Subcutaneous abdominal adipose tissue (tissue), 5 donors: ENCODE measurements around the gene PANK1.

Source experiments
- H3K27ac ChIP-seq: one replicate; pipeline ENCODE4 v1.7.0; 2013; ENCODE audit warnings: low read depth, mild to moderate bottlenecking, inconsistent platforms, low read length, moderate library complexity
- H3K27me3 ChIP-seq, 5 donors: one replicate each; pipeline ENCODE4 v1.7.0; 2013; ENCODE audit warnings: low read length in 5 of 5, inconsistent platforms in 1 of 5; ENCODE audit not compliant: control insufficient read depth in 5 of 5, insufficient read depth in 4 of 5
- H3K36me3 ChIP-seq, 5 donors: one replicate each; pipeline ENCODE4 v1.7.0; 2013; ENCODE audit warnings: low read length in 5 of 5; ENCODE audit not compliant: control insufficient read depth in 5 of 5, insufficient read depth in 5 of 5
- H3K4me1 ChIP-seq, 5 donors: one replicate each; pipeline ENCODE4 v1.7.0; 2013; ENCODE audit warnings: low read length in 5 of 5, mild to moderate bottlenecking in 3 of 5, moderate library complexity in 1 of 5; ENCODE audit not compliant: control insufficient read depth in 5 of 5, insufficient read depth in 5 of 5
- H3K4me3 ChIP-seq, 5 donors: one replicate each; pipeline ENCODE4 v1.7.0; 2013; ENCODE audit warnings: low read length in 5 of 5, low read depth in 1 of 5
- H3K9ac ChIP-seq, 5 donors: one replicate each; pipeline ENCODE4 v1.7.0; 2013; ENCODE audit warnings: low read length in 5 of 5, mild to moderate bottlenecking in 4 of 5, moderate library complexity in 3 of 5
- H3K9me3 ChIP-seq, 5 donors: one replicate each; pipeline ENCODE4 v1.7.0; 2013; ENCODE audit warnings: low read length in 5 of 5; ENCODE audit not compliant: control insufficient read depth in 5 of 5
- donor health status: healthy.
- donor health status: healthy.
- donor health status: healthy.
- donor health status: healthy.
- donor health status: healthy.

The PANK1 gene

DNA sequence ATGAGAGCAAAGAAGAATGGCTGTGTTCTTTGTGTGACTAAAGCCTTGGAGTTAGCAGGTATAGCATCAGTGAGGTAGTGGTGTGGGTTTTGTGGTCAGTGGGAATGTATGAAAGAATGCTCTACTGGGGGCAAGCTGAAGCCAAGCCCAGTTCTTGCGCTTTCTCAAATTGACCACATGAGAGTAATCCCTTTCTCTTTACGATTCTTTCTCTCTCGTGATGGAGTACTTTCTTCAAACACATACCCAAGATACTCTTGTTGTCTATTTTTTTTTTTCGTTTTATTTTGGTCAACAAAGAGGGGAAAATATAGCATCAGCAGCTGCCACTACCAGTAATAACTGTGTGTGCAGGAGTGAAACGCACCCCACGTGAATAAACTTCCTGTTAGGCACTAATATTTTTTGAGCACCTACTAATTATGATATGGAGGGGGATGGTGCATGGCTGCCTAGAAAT is 8.4 kb upstream of the PANK1 start:
- H3K4me1 ChIP-seq: peaks cover 0 to 3% (median 0%) of the 10 kb centered on the region in 5 donors
- H3K36me3 ChIP-seq: no peaks in the 10 kb centered on the region
- peaks cover 0 to 2% (median 0%) of the 10 kb centered on the region in 5 donors for H3K9me3 ChIP-seq
- no peak overlapping the region for H3K4me3 ChIP-seq
- no peak overlapping the region for H3K9ac ChIP-seq
- H3K27ac ChIP-seq: no peak overlapping the region
- H3K27me3 ChIP-seq: no peaks in the 10 kb centered on the region

DNA sequence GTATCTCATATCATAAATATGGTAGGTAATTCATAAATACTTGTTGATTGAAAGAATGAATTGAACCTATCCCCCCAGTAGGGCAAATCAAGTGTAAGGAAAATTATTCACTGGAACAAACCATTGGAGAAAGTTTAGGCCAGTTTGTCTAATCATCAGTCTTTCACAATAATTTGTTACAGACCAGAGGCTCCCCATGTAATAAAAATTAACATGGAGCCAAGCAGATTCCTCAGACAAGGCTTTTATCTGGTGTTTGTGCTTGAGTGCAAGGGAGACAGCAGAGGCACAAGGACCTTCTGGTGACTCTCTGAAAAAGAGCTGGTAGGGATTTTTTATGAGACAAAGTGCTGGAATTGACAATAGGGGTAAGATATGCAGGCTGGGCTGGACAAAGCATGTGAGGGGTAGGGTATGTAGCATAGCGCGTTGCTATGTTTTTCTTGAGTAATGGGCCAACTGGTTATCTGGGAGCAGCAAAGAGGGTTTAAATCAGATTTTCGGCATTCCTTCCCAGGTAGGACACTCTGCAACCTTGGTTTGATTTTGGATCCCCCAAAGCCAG is 7.8 kb upstream of the PANK1 start:
- Histone ChIP-seq H3K4me1 (peaks cover 0 to 3% (median 0%) of the 10 kb centered on the region in 5 donors), H3K9me3 (peaks cover 0 to 2% (median 0%) of the 10 kb centered on the region in 5 donors), H3K9ac (no peak overlapping the region), H3K4me3 (no peak overlapping the region), H3K27me3 (no peaks in the 10 kb centered on the region), H3K27ac (no peak overlapping the region), H3K36me3 (no peaks in the 10 kb centered on the region)

DNA sequence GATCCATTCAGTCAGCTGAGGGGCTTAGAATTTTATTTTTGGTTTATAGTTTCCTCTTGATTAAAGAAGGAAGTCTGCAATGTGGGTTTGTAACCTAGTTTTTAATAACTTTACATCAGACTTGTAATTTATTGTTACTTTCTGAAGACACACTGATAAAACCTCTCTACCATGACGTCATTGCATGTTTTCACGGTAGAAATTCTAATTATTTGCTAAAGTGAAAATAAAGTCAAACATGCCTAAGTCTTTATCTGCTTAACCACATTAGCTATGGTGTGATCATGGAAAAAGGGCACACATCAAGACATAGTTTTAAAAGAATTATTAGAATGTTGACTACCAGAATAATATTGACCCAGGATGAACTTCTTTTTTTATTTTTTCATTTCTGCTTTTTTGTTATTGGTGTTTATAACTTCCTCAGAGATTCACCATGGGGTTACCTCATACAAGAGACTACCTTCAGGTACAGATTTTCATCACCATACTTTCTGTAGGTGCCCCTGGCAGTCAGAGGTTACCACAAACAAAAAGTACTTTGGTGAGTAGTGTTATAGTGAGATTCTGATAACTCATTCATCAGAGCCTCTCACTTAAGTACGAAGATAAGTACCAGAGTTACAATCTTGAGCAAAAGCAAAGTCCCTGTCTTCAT is 7.0 kb upstream of the PANK1 start:
- Histone ChIP-seq H3K9ac (no peak overlapping the region), H3K9me3 (peaks cover 0 to 2% (median 0%) of the 10 kb centered on the region in 5 donors), H3K27me3 (no peaks in the 10 kb centered on the region), H3K36me3 (no peaks in the 10 kb centered on the region), H3K4me1 (peaks cover 0 to 3% (median 0%) of the 10 kb centered on the region in 5 donors), H3K4me3 (no peak overlapping the region), H3K27ac (no peak overlapping the region)

DNA sequence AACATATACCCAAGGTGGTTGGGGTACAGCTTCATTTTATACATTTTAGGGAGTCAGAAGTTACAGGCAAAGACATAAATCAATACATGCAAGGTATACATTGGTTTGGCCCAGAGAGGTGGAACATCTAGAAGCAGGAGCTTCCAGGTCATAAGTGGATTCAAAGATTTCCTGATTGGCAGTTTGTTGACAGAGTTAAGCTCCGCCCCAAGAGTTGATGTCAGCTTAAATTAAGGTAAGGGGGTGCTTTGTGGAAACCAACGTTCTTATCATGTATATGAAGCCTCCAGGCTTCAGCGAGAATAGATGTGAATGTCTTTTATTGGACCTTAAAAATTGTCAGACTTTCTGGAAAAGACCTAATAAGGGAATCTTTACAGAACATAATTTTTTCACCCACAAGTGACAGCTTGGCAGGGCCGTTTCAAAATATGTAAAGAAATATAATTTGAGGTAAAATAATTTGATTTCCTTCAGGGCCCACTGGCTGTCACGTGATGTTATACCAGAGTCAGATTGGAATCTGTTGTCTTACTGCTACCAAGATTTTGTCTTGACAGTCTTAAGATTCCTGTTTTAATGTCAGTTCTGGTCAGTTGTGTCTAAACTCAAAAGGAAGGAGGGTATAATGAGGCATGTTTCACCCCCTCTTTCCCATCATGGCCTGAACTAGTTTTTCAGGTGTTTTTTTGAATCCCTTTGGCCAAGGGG is 6.3 kb upstream of the PANK1 start:
- Histone ChIP-seq H3K4me1 (peaks cover 0 to 3% (median 0%) of the 10 kb centered on the region in 5 donors), H3K36me3 (no peaks in the 10 kb centered on the region), H3K27me3 (no peaks in the 10 kb centered on the region), H3K9me3 (peaks cover 0 to 2% (median 0%) of the 10 kb centered on the region in 5 donors), H3K9ac (no peak overlapping the region), H3K27ac (no peak overlapping the region), H3K4me3 (no peak overlapping the region)

DNA sequence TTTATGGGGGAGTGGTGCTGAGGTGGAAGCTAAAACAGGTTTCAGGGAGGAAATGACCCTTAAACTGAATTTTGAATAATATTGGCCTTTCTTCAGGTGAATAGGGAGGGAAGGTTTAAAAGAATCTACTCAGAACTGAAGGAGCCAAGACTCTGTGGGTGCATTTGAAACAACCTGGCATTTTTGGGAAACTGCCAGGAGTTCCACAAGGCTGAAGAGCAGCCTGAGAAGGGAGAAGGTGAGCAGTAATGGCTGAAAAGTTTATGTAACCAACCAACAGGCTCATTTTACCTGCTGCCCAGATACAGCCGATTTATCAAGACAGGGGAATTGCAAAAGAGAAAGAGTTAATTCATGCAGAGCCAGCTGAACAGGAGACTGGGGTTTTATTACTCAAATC is 4.0 kb upstream of the PANK1 start:
- H3K9me3 ChIP-seq: no peaks in the 10 kb centered on the region
- no peaks in the 10 kb centered on the region for H3K36me3 ChIP-seq
- no peaks in the 10 kb centered on the region for H3K27me3 ChIP-seq
- H3K27ac ChIP-seq: no peak overlapping the region
- peaks cover 0 to 17% (median 12%) of the 10 kb centered on the region in 5 donors for H3K4me1 ChIP-seq
- no peak overlapping the region for H3K9ac ChIP-seq
- H3K4me3 ChIP-seq: no peak overlapping the region

- Histone ChIP-seq H3K4me3 (no peak overlapping the region), H3K27ac (no peak overlapping the region)
These were observed 3.0 kb upstream of the PANK1 start for GRCh38 chr10:89648074-89648473.

GRCh38 chr10:89646889-89647657 is 2.0 kb upstream of the PANK1 start:
- H3K4me1 ChIP-seq: peaks cover 0 to 27% (median 19%) of the 10 kb centered on the region in 5 donors
- no peak overlapping the region for H3K4me3 ChIP-seq
- no peaks in the 10 kb centered on the region for H3K36me3 ChIP-seq
- no peak overlapping the region for H3K9ac ChIP-seq
- H3K27me3 ChIP-seq: no peaks in the 10 kb centered on the region
- H3K27ac ChIP-seq: no peak overlapping the region
- H3K9me3 ChIP-seq: no peaks in the 10 kb centered on the region

More at GRCh38 chr10:89648074-89648473, 3.0 kb upstream of the PANK1 start:
- Histone ChIP-seq H3K4me1 (peaks cover 0 to 27% (median 19%) of the 10 kb centered on the region in 5 donors), H3K9ac (no peak overlapping the region), H3K9me3 (no peaks in the 10 kb centered on the region), H3K36me3 (no peaks in the 10 kb centered on the region), H3K27me3 (no peaks in the 10 kb centered on the region)

DNA sequence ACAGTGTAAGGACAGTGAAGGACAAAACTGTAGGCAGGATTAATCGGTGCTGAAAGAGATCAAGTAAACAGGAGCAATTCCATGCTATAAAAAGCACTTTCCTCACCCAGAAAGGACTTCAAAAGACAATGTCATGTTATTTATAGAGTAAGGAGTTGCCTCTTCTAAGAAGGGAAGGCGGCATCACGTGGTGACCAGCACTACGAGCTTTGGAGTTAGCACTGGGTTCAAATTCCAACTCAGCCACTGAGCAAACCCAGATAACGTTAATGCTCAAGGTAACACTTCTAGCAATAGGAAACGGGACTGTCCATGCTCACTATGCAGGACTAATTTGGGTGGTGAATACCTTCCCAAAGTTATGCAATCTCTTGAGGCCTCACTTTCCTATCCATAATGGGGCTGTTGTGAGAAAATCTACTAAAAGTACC is 715 bp upstream of the PANK1 start:
- H3K4me3 ChIP-seq: peak overlapping the region; percentile 72 to 90 (median 85)
- peaks cover 0 to 27% (median 19%) of the 10 kb centered on the region in 5 donors for H3K4me1 ChIP-seq
- H3K36me3 ChIP-seq: no peaks in the 10 kb centered on the region
- no peaks in the 10 kb centered on the region for H3K9me3 ChIP-seq
- H3K27ac ChIP-seq: no peak overlapping the region
- H3K27me3 ChIP-seq: no peaks in the 10 kb centered on the region
- H3K9ac ChIP-seq: peak overlapping the region in 2 of 5 donors; percentile 21 to 52

GRCh38 chr10:89644691-89644966 is 413 bp downstream of the PANK1 start:
- Histone ChIP-seq H3K36me3 (no peaks in the 10 kb centered on the region), H3K27ac (peak overlapping the region; percentile 22), H3K27me3 (no peaks in the 10 kb centered on the region), H3K9me3 (no peaks in the 10 kb centered on the region), H3K4me1 (peaks cover 0 to 27% (median 19%) of the 10 kb centered on the region in 5 donors), H3K4me3 (peak overlapping the region in 4 of 5 donors; percentile 72 to 90 (median 84)), H3K9ac (peak overlapping the region in 4 of 5 donors; percentile 55 to 85 (median 66))
